ENCODE data around the gene CIBAR2.
"Not testable (repeated sequence)": the region's sequence is repeated elsewhere in the genome, so short reads cannot be mapped to it uniquely, and the experiment has no call there.

The CIBAR2 gene

GRCh38 chr16:85055493-85056210 lies 56.6 kb downstream of the CIBAR2 start:
- TF ChIP-seq CTCF (IDR thresholded peaks at IDR 0.05): no peak
- peak overlapping the region; percentile 75 for H2AFZ ChIP-seq
- no peaks in the 10 kb centered on the region for H3K9me3 ChIP-seq (ENCODE audit: control insufficient read depth, low read length)
- no peaks in the 10 kb centered on the region for H3K79me2 ChIP-seq
- H3K4me1 ChIP-seq: peaks cover 10% of the 10 kb centered on the region
- H3K27ac ChIP-seq: peak overlapping the region; percentile 4
- H3K4me2 ChIP-seq (ENCODE audit: low read length): peak overlapping the region; percentile 64
- no peak overlapping the region for H3K9ac ChIP-seq
- no peaks in the 10 kb centered on the region for H3K27me3 ChIP-seq (ENCODE audit: control insufficient read depth, insufficient read depth, low read length)
- H3K4me3 ChIP-seq (ENCODE audit: low read depth, low read length): peak overlapping the region; percentile 15
- H3K36me3 ChIP-seq (ENCODE audit: control insufficient read depth, insufficient read depth, low read length): no peaks in the 10 kb centered on the region

DNA sequence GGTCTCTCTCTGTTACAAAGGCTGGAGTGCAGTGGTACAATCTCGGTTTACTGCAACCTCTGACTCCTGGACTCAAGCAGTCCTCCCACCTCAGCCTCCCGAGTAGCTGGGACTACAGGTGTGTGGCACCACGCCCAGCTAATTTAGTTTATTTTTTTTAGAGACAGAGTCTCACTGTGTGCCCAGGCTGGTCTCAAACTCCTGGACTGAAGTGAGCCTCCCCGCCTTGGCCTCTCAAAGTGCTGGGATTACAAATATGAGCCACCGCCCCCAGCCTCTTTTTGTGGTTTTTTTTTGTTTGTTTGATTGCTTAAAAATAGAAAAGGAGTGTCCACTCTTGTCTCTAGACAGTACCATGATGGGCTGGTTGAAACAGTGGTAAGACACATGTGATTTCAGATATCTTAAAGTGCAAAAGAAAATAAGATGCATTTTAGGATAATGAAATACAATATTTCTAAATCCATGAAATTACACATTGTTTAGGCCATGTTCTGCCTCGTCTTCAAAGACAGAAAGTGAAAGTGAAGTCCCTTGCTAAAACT lies 57.3 kb downstream of the CIBAR2 start:
- peaks cover 10% of the 10 kb centered on the region for H3K4me1 ChIP-seq
- no peaks in the 10 kb centered on the region for H3K9me3 ChIP-seq (ENCODE audit: control insufficient read depth, low read length)
- peak overlapping the region; percentile 64 for H3K4me2 ChIP-seq (ENCODE audit: low read length)
- peak overlapping the region; percentile 59 for H3K27ac ChIP-seq
- TF ChIP-seq CTCF (IDR thresholded peaks at IDR 0.05): no peak
- peak overlapping the region; percentile 15 for H3K4me3 ChIP-seq (ENCODE audit: low read depth, low read length)
- peak overlapping the region; percentile 75 for H2AFZ ChIP-seq
- no peaks in the 10 kb centered on the region for H3K27me3 ChIP-seq (ENCODE audit: control insufficient read depth, insufficient read depth, low read length)
- H3K36me3 ChIP-seq (ENCODE audit: control insufficient read depth, insufficient read depth, low read length): no peaks in the 10 kb centered on the region
- no peaks in the 10 kb centered on the region for H3K79me2 ChIP-seq
- H3K9ac ChIP-seq: no peak overlapping the region

DNA sequence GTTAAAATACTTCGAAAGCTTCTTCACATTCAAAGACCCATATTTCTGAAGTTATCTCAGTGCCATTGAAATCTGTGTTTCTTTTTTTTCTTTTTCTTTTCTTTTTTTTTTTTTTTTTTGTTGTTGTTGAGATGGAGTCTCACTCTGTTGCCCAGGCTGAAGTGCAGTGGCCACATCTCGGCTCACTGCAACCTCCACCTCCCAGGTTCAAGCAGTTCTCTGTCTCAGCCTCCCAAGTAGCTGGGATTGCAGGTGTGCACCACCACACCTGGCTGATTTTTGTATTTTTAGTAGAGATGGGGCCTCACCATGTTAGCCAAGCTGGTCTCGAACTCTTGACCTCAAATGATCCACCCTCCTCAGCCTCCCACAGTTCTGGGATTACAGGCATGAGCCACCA lies 58.0 kb downstream of the CIBAR2 start:
- not testable (repeated sequence) for H3K27ac ChIP-seq; H3K4me3 ChIP-seq (ENCODE audit: low read depth, low read length); H3K9me3 ChIP-seq (ENCODE audit: control insufficient read depth, low read length); H3K4me2 ChIP-seq (ENCODE audit: low read length); H2AFZ ChIP-seq; H3K27me3 ChIP-seq (ENCODE audit: control insufficient read depth, insufficient read depth, low read length); H3K9ac ChIP-seq; H3K36me3 ChIP-seq (ENCODE audit: control insufficient read depth, insufficient read depth, low read length); H3K79me2 ChIP-seq
- H3K4me1 ChIP-seq: peaks cover 10% of the 10 kb centered on the region

- Histone ChIP-seq H3K4me3 (ENCODE audit: low read depth, low read length) (no peak overlapping the region), H2AFZ (no peak overlapping the region), H3K9ac (no peak overlapping the region), H3K36me3 (ENCODE audit: control insufficient read depth, insufficient read depth, low read length) (no peaks in the 10 kb centered on the region), H3K9me3 (ENCODE audit: control insufficient read depth, low read length) (no peaks in the 10 kb centered on the region), H3K27ac (no peak overlapping the region), H3K4me2 (ENCODE audit: low read length) (no peak overlapping the region), H3K27me3 (ENCODE audit: control insufficient read depth, insufficient read depth, low read length) (no peaks in the 10 kb centered on the region), H3K79me2 (no peaks in the 10 kb centered on the region), H3K4me1 (peaks cover 10% of the 10 kb centered on the region)
- TF ChIP-seq CTCF (IDR thresholded peaks at IDR 0.05): no peak
Observed at GRCh38 chr16:85052536-85052935, 59.7 kb downstream of the CIBAR2 start.

- Histone ChIP-seq H3K9ac (no peak overlapping the region), H3K9me3 (ENCODE audit: control insufficient read depth, low read length) (no peaks in the 10 kb centered on the region), H3K4me3 (ENCODE audit: low read depth, low read length) (no peak overlapping the region), H3K4me1 (peaks cover 10% of the 10 kb centered on the region), H3K36me3 (ENCODE audit: control insufficient read depth, insufficient read depth, low read length) (no peaks in the 10 kb centered on the region), H3K27me3 (ENCODE audit: control insufficient read depth, insufficient read depth, low read length) (no peaks in the 10 kb centered on the region), H3K79me2 (no peaks in the 10 kb centered on the region), H3K27ac (no peak overlapping the region), H3K4me2 (ENCODE audit: low read length) (no peak overlapping the region), H2AFZ (no peak overlapping the region)
- no peak for TF ChIP-seq CTCF (IDR thresholded peaks at IDR 0.05)
Observed at GRCh38 chr16:85051683-85052082, 60.6 kb downstream of the CIBAR2 start.
